Fibroblast of pulmonary artery (primary cell): ENCODE measurements around the gene DHRS12.
A peak's percentile ranks its signal among the peaks of the same experiment; 100 is the strongest.

Source experiments
- DNase-seq: peaks from one replicate; pipeline ENCODE4 v3.0.0-alpha.2; 2010; ENCODE audit warnings: low read depth
- H3K4me3 ChIP-seq: replicated peaks from 2 replicates; pipeline ENCODE4 v1.5.1; 2011; ENCODE audit warnings: low read depth, mild to moderate bottlenecking, control low read depth, low read length, moderate library complexity
- TF ChIP-seq, protein P1 (sequence below): IDR thresholded peaks from 2 replicates; pipeline ENCODE4 v1.5.1; 2011; ENCODE audit warnings: mild to moderate bottlenecking, control low read depth, low read length, inconsistent platforms; ENCODE audit errors: missing control alignments

DHRS12 gene

GRCh38 chr13:51815848-51816247, 11.9 kb upstream of the DHRS12 start:
- no peak for DNase-seq
- TF ChIP-seq, protein P1, sequence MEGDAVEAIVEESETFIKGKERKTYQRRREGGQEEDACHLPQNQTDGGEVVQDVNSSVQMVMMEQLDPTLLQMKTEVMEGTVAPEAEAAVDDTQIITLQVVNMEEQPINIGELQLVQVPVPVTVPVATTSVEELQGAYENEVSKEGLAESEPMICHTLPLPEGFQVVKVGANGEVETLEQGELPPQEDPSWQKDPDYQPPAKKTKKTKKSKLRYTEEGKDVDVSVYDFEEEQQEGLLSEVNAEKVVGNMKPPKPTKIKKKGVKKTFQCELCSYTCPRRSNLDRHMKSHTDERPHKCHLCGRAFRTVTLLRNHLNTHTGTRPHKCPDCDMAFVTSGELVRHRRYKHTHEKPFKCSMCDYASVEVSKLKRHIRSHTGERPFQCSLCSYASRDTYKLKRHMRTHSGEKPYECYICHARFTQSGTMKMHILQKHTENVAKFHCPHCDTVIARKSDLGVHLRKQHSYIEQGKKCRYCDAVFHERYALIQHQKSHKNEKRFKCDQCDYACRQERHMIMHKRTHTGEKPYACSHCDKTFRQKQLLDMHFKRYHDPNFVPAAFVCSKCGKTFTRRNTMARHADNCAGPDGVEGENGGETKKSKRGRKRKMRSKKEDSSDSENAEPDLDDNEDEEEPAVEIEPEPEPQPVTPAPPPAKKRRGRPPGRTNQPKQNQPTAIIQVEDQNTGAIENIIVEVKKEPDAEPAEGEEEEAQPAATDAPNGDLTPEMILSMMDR: no peak
- no peak overlapping the region for H3K4me3 ChIP-seq

DNA sequence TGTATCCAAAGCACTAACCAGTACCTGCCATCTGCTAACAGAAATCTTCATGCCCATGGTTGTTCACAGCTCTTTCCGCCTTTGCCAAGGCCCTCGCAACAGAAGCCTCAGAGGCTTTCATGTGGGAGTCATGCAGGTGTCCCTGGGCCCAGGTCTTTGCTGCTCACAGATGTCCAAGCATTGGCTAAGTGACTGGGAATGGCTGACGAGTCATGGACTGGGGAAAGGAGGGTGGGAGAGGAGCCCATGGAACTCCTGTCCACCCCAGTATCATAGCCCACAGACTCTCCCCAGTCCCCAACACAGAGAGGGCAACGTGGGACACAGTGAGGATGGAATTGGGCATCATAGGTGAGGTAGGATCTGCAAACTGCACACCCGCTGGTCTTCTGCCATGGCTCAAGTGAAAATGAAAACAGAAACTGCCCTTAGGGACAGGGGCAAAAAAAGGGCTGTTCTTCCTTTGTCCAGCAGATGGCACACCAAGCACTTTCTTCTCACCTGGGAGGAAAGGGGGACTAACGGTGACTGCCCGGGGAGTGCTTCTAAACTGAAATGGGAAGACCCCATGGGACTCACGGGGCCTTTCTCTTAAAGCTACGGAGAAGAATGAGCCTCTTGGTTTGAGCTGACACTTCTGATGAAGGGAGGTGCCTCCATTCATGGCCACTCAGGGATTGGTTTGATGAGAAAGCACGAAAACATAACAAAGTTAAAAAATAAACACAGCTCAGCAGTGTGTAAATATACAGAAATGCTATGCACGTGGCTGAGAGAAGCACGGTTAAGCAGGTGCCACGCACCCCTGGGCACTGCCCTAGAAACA, 11.1 kb upstream of the DHRS12 start:
- DNase-seq: peak; percentile 71
- peak overlapping the region; percentile 41 for H3K4me3 ChIP-seq
- TF ChIP-seq, protein P1: peak; percentile 96

DNA sequence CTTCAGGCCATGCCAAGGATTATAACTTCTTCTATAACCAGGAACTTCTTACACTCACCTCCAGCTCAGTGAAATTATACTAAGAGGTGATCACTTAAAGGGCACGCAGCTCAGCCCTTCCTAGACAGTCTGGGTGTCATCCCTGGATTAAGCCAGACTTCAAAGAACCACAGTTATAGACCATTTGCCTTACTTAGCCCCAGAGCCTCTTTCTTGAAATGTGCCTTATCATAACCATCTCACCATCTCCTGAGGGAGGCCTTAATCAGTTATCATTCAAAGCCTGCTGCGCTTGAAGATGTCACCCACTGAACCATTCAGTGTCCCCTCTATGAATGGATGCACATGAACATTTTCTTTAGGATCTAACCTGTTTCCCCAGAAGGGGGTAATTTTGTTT, 10.1 kb upstream of the DHRS12 start:
- TF ChIP-seq, protein P1: no peak
- H3K4me3 ChIP-seq: no peak overlapping the region
- no peak for DNase-seq

DNA sequence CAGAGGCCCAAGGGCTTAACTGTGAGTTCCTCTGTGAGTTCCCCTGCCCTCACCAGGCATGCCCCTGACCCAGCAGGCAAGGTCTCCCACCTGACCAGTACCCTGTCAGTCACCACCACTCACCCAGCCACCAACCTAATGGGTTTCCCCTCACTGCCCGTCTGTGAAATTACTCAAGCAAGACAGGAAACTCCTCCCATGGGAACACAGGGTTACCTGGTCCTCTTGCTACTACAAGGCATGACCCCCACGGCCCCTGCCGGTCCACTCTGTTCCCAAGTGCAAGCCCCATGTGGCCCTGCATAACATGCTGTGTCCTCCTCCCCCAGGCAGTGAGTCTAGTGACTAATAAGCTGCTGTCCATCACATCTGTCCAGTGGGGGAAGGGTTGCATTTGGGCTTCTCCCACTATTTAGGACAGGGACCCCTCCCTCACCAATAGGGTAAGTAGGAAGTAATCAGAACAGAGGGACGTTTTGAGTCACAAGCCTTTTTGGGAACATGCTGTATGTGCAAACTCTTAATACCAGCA, 8.0 kb upstream of the DHRS12 start:
- TF ChIP-seq, protein P1: no peak
- DNase-seq: no peak
- H3K4me3 ChIP-seq: no peak overlapping the region

DNA sequence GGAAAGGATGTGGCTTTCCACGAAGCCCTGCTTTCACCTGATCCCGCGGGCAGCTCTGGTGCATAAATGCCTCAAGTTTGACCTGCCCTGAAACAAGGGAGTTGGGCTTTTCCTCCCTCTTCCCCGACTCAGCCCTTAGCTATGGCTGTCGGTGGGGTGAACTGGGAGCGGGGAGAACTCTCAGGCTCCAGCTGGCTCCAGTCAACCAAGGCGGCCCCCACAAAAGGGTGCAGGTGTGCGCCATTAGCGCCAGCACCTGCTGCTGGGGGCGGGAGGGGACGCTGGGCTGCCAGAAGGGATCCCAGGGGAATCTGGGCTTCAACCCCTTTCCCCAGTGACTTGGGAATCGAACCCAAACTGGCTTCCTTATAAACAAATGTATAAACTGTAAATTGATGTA, 7.1 kb upstream of the DHRS12 start:
- DNase-seq: no peak
- TF ChIP-seq, protein P1: no peak
- no peak overlapping the region for H3K4me3 ChIP-seq

DNA sequence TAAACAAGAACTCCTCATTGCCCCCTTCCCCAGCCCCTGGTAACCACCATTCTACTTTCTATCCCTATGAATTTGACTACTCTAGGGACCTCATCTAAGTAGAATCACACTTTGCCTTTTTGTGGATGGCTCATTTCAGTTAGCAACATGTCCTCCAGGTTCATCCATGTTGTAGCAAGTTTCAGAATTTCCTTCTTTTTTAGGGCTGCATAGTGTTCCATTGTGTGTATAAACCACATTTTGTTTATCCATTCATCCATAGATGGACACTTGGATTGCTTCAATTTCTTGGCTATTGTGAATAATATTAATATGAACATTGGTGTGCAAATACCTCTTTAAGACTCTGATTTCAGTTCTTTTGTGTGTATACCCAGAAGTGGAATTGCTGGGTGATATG, 4.8 kb upstream of the DHRS12 start:
- TF ChIP-seq, protein P1: no peak
- DNase-seq: no peak
- H3K4me3 ChIP-seq: no peak overlapping the region
